ENCODE measurements around the gene PHOSPHO1.

Gene PHOSPHO1

DNA sequence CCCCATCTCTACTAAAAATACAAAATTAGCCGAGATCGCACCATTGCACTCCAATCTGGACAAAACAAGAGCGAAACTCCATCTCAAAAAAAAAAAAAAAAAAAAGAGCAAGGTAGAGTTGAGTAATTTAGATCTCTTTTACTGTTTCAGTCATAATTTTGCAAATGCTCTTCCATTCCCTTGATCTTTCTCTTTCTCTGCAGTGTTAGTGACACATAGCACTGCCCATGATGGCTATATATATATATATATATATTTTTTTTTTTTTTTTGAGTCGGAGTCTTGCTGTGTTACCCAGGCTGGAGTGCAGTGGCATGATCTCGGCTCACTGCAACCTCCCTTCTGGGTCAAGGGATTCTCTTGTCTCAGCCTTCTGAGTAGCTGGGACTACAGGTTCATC is 12.2 kb upstream of the PHOSPHO1 start:
- DNase-seq, result no peak

DNA sequence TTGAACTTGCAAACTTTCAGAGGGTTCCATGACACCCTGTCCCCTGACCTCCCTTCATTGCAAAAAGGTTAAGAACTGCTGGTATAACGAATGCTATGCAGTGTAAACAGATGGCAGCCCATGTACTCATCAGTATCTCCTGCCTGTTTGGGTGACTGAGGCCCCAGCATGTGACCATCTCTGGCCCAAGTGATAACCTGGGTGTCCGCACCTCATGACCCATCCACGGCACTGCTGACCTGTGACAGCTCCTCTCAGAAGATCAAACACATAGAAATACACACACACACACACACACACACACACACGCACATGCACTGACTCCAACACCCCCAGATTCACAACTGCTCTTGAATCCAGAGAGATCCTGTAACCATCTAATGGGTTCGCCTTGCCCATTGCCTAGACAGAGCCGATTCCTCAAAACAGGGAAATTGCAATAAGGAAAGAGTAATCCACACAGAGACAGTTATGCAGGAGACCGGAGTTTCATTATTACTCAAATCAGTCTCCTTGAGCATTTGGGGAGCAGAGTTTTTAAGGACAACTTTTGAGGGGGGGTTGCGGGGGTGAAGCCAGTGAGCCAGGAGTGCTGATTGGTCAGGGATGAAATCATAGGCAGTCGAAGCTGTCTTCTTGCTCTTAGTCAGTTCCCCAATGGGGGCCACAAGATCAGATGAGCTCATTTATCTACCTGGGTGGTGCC is 11.3 kb upstream of the PHOSPHO1 start:
- no peak for DNase-seq

DNA sequence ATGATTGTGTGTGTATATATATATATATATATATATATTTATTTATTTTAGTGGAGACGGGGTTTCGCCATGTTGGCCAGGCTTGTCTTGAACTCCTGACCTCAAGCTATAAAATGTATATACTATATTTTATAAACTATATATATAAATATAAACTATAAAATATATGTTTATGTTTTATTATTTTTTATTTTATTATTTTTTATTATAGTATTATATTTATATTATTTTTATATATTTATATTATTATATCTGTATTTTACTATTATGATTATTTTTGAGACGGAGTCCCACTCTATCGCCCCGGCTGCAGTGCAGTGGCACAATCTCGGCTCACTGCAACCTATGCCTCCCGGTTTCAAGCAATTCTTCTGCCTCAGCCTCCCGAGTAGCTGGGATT is 10.5 kb upstream of the PHOSPHO1 start:
- no peak for DNase-seq

DNA sequence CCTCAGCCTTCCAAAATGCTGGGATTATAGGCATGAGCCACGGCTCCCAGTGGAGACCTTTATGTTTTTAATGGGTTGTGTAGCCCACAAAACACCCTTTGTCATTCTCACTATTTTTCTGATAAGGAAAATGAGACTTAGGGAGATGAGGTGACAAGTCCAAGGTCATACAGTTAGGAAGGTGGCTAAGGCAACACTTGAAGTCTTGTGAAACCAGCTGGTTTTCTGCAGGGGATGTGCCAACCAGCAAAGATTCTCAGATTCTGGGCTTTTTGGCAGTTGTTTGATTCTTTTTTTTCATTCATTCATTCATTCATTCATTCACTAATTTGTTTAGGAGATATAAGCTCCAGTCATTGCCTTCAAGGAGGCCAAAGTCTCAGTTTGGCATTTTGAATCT is 10.0 kb upstream of the PHOSPHO1 start:
- DNase-seq, result no peak

DNA sequence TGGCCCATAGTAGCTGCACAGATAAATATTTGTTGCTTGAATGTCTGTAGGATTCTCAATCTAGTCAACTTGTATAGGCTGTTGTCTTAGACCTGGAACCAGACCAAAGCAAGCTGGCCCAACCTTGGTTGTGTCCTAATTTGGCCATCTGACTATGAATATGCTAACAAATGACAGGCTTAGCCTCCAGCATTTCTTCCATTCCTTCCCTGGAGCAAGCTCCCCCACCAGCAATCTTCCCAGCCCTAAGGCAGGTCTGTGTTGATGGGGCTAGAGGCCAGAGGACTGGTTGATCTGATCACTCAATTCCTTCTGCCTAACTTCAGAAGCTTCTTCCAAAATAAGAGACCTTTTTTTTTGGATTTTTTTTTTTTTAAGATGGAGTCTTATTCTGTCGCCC is 9.4 kb upstream of the PHOSPHO1 start:
- DNase-seq, result no peak

DNA sequence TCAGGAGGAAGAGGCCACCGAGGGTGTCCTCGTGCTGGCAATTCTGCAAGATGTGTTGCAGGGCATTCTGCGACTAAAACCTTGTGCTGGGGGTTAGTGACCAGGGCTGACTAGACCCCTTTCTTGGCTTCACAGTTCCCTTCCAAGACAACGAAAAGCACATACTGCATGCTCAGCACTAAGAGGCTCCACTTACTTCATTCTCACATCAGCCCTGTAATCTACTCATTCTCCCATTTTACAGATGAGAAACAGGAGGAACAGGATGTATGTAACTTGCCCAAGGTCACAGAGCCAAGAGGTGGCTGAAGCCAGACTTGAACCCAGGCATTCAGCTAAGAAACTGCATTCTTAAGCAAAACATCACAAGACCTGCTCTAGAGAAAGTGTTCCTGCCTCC is 5.3 kb upstream of the PHOSPHO1 start:
- DNase-seq, result no peak

DNA sequence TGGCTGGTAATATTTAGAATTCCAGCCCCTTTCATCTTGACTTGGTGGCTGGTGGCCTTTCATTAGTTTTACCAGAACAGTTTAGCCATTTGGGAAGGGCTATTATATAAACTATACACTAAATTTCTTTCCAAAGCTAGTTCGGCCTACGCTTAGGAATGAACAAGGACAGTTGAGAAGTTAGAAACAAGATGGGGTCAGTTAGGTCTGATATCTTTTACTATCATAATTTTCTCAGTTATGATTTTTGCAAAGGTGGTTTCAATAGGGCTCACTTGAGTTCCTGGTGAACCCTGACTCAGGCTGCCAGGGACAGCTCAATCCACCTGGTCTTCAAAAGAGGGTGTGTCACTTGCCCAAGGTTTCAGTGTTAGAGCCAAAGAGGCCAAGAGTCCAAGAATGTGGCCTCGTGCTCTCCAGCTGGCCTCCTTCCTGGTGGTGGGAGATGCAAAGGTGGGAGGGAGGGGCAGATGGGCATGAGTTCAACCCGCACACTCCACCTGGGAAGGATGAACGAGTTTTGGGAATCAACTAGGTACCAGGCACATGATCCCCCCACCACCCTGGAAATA is 4.0 kb upstream of the PHOSPHO1 start:
- DNase-seq, result no peak

DNA sequence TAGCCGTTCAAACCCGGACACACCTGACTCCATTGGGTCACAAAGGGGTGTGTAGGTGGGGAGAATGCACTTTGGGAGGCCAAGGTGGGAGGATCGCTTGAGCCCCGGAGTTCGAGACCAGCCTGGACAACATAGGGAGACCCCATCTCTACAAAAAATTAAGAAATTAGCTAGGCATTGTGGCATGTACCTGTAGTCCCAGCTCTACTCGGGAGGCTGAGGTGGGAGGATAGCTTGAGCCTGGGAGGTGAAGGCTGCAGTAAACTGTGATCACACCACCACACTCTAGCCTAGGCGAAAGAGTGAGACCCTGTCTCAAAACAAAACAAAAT is 942 bp upstream of the PHOSPHO1 start:
- no peak for DNase-seq

DNA sequence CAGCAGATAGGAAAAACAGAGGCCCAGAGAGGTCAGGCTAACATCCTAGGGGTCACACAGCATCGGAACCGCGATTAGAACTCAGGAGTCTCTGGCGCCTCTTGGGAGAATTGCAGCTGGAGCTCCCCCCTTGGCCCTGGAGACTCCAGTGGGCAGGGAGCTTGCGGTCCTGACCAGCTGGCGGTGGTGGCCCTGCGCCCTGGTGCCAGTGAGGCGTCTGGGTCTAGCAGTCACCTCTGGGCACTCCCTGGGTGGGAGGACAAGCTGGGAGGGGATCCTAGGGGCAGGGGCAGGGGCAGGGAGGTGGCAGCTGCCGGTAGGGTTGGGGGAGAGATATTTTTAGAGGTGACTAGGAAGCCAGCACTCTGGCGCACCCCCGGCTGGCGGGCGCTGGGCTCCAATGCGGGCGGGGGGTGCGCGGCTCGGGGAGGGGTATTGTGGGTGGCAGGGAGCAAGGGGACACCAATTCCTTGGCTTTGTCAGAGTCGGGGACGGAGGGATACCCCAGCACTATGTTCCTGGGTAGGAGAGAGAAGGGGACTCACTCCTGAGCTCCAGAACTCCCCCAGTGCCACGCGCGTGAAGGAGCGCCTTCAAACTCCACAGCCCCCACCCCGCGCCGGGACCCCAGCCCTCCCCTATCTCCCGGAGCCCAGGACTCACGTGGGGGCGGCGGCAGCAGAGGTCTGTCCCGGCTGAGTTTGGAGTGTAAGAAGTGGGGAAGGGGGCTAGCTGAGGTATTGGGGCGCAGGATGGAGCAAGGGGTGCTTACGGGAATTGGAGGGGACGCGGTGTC is 584 bp downstream of the PHOSPHO1 start:
- DNase-seq, result no peak

DNA sequence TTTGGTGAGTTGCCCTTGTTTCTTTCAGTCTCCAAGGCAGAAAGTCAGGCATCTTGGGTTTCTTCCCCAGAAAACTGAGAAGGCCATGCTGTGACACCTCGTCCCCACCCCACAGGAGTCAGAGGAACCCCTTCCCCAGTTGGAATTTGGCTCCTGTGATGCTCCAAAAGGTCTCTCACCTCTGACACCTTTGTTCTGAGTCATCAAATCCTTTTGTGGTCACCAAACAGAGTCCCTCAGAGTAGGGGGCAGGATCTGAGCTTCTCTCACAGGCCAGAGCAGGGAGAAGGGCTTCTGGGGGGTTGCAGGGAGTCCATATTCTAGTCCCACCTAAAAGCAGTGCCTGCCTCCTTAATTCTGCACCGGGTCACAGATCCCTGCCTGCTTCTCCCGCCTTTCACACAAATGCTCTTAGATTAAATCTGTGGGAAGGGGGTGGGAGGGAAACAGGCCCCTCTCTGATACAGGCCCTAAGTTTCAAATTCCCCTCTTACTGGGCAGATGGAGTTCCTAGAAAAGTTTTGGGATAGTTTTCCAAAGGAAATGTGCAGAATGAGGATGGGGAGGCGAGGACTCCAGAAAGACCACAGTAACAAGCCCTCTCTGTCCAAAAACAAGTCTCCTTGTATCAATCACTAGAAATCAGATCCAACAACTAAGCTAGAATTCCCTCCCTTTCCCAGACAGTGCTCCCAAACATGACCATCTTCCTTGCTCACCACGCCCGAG is 1.3 kb downstream of the PHOSPHO1 start:
- DNase-seq, result no peak

DNA sequence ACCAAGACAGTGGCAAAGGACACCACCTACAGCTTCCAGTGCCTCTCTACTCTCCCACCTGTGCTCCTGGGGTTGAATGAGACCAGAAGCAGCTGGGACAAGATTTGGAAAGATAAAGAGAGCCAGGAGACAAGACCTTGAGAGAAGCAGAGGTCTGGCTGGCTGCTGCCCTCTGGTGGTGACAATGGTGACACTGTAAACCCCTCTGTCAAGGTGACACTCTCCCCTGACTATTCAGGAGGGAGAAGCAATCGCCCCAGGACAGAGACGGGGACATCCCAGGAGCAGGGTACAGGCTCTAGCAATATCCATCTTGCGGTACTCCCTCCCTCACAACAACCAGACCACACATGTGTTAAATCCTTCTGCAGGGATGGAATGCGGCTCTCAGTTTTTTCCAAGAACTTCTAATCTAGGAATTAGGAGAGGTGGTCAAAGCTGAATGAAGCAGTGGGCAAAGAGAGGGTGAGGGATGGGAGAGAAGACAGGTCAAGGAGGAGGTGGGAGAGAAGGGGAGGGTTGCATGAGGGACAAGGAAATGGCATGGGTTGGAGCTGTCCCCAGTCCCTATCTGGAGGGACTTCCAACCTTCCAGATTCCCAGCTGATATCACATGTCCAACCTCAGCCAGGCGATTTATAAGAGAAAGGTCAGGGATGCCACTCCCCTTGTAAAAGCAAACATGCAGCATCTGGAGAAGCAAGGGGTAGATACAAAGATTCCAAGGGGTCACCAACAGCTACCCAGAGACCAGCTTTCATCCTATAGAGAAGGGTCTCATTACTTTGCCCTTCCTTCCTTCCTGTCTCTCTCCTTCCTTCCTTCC is 2.9 kb downstream of the PHOSPHO1 start:
- DNase-seq, result peak; percentile 56

DNA sequence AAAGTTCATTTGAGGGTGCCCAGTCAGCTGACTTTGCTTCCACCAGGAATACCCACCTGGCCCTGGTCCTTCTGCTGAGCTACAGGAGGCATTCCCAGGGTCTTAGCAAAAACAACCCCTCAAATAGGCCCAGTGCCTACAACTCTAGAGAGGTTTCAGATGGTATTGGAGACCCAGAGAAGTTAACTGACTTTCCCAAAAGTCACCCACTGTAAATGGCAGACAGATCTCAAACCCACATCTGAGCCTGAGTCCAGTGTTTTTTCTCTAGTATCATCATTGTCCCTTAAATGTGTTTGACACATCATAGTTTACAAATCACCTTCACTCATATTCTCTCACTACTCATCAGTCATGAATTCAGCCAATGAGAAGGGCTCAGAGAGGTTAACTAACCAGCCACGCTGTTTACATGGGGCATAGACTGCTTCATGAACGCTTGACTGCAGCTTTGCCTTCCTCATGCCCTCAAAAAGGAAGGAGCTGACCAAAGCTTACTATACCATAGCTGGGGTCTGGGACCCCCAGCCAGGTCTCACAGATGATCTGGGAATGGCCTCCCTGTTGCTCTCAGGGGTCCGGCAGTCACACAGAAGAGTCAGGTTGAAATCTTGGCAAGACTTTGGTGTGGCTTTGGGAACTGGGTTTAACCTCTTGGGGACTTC is 3.7 kb downstream of the PHOSPHO1 start:
- no peak for DNase-seq

DNA sequence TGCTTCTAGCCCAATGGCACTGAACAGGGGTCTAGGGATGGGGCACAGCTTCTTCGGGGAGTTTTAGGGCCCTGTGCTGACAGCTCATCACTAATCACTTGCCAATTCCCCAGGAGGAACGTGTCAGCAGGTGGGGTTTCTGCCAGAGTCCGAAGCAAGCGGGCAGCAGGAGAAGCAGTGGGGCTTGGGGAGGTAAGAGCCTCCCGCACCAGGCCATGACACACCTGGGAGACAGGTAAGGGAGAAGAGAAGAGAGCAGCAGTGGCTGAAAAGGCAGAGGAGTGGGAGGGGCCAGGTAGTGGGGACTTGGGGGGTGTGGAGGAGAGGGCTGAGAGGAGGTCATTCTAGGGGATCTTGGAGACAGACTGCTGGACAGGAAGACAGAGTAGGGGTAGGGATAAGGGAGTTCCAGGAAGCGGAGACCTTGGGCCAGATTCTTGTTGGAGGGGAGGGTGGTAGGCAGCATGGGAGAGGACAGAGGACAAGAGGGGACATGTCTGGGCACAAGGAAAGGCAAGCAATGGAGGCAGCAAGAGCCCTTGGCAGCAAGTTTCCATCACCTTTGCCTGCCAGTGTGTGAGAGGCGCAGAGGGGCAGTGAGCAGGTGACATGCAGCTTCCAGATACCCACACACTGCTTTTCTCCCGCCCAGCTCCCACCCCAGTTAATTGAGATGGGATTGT is 4.9 kb downstream of the PHOSPHO1 start:
- DNase-seq, result no peak

DNA sequence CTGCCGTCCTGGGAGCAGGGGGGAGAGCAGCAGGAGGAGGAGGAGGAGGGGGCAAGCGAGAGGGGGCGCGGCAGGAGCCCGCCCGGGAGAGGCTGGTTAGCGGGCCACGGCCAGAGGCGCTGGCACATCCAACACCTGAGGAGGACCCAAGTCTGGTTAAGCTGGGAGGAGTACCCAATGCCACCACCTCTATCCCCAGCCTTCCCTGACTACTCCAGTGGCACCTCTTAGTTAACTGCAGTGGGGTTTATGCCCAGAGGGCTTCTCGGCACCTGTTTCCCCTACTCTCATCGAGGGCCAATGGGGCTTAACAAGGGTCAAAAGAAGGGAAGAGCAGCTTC is 5.6 kb downstream of the PHOSPHO1 start:
- DNase-seq, result no peak

DNA sequence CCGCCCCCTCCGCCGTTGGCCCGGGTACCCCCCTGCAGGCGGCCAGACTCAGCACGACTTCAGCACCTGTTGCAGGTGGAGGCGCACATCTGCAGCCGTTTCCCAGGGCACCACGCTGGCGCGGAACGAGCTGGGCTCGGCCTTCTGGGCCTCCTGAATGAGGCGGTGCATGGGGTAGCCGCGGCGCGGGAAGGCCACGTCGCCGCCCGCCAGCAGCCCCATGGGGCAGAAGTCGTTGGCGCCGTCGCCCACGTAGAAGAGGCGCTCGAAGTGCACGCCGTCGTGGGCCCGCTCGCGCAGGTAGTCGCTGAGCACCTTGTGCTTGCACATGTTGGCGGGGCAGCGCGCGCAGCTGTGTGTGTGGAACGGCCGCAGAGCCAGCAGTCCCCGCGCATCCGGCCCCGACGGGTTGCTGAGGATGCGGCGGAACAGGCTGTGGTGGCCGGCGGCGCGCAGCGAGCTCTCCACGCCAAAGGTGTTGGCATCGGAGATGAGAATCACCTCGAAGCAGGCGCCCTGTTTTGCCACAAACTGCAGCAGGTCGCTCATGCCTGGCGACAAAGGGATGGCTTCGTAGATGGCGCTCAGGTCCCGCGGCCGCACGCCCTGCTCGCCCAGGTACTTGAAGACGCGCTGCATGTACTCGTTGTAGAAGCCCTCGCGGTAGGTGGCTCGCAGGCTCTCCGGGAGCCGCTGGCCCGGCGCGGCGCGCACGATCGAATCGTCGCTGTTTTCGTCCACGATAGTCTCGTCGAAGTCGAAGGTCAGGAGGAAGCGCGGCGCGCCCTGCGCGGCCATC is 6.2 kb downstream of the PHOSPHO1 start:
- peak; percentile 19 for DNase-seq

DNA sequence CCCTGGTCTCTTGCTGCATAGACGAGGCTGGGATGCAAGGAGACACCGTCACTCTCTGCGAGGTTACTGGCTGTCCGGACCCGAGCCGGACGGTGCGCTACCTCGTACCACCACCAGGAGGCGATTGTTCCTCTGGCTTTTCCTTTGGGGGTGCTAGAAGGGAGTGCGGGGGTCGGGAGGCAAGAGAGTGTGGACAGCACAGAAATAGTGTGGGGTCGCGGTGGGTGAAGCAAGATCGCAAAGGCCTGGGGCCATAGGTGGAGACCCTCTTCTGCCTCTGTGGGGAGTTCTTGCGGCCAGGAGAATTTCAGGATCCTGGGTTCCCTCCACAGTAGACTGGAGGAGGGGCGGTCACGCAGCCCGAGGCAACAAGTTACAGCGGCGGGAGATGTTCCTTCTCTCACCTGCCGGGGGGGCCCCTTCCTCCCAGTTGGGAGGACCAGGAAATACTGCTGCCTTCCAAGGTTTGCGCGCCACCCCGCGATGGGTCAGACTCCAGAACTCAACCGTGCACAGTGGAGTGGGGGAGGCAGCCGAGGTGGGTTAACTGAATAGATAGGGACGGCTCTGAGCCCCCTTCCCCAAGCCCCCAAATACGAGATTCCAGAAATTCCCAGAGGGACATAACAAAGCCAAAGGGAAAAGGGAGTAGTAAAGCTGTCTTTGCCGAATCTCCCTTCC is 6.9 kb downstream of the PHOSPHO1 start:
- DNase-seq, result peak; percentile 19

DNA sequence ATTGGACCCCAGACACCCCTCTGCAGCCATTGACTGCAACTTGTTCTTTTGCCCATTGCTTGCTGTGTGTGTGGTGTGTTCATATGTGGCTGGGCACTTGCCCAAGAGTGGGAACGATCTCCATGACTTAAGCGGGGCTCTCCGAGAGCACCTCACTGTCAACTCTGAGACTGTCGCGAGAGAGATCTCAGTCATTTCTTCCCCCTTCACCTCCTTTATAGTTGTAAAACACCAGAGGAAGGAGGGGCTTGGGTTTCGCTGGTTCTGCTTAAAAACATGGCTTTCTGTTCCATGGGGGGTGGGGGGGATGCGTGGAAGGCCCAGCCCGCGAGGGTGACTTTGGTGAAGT is 7.4 kb downstream of the PHOSPHO1 start:
- no peak for DNase-seq

DNA sequence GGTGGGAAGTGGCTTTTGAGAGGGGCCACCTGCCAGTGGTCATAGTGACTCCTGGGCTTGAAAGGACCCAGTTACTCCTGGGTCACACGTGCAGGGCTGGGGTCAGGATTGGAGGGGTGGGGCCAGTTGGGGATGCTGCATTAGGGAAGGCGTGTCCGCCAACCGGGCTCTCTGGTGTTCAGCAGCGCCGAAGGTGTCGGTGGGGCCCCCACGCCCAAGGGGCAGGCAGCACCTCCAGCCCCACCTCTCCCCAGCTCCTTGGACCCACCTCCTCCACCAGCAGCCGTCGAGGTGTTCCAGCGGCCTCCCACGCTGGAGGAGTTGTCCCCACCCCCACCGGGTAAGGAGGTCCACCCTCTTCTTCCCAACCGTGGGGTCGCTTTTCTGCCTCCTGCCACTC is 10.6 kb downstream of the PHOSPHO1 start:
- DNase-seq, result no peak

DNA sequence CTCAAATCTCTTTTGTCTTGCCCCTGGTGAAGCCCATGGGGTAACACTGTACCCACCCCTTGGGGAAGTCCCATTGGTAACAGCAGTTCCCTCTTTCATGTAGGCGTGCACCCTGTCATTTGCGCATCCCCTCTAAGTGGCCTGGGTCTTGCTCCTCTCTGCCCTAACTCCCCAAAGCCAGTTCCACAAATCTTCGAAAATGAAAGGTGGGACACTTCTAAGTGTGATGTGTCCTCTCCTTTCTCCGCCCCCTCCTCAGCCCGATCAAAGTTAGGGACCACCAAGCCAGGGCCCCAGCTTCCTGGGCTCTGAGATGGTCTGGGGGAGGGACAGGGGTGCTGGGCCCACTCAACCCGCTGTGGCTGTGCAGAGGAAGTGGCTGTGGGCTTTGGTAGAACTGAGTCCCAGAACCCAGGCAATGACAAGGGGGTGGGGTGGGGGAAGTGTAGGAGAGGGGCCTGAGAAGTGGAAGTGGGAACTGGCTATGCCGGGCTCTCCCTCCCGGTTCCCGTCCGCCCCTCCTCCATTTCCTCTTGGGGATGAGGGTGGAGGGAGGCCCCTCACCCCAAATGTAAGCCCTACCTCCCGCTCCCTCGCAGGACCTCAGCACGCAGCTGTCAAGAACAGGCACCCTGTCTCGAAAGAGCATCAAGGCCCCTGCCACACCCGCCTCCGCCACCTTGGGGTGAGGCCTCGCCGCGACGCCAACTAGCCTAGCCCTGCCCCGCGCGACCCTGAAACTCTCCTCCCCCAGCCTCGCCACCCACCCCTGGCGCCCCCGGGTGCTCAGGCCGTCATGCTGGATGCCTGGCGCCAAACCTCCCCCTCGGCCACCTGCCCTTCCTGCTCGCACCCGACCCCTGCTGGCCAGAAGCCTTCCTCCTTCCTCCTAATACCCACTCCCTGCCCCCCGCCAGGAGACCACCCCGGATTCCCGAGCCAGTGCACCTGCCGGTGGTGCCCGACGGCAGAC is 11.4 kb downstream of the PHOSPHO1 start:
- DNase-seq, result no peak
